GM18519 (cell line): ENCODE results near the gene LYRM2.
A peak's percentile ranks its signal among the peaks of the same experiment; 100 is the strongest.

Source experiments
- ATAC-seq: cut with Tn5 transposase; IDR thresholded peaks from one replicate; pipeline ENCODE4 v1.9.1; 2021; ENCODE audit warnings: mild to moderate bottlenecking, moderate library complexity; ENCODE audit not compliant: unreplicated experiment, low FRiP score

Gene LYRM2

GRCh38 chr6:89638320-89639195 lies at the start of gene LYRM2:
LYRM2 (minus strand) TSS chr6:89638747; CDS start chr6:89638716, 31 bp downstream.
- ATAC-seq: peak; percentile 89

DNA sequence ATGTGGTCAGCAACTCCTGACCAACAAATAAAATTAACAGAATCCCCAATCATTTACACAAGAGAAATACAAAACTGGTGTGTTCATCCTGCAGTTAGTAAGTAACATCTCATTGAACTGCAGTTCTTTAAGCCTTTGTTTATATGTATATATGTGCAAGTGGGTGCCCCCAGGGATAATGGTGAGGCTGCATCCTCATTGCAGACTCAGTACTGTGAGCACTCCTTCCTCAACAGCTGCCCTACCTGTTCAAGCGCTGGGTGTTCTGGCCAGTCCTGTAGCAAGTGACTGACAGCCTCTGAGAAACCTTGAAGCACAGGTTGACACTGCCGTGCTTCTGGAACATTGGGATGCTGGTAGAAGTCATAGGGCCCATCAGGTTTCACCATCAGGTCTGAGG lies 49.8 kb upstream of the LYRM2 start:
- no peak for ATAC-seq

- no peak for ATAC-seq
These were observed 46.8 kb upstream of the LYRM2 start for GRCh38 chr6:89685311-89685710.

- no peak for ATAC-seq
These were observed 44.4 kb upstream of the LYRM2 start for GRCh38 chr6:89682991-89683390.

GRCh38 chr6:89681983-89682564 lies 43.5 kb upstream of the LYRM2 start:
- no peak for ATAC-seq

GRCh38 chr6:89680551-89680950 lies 42.0 kb upstream of the LYRM2 start:
- no peak for ATAC-seq

- ATAC-seq: no peak
These were observed 41.6 kb upstream of the LYRM2 start for GRCh38 chr6:89680150-89680549.

DNA sequence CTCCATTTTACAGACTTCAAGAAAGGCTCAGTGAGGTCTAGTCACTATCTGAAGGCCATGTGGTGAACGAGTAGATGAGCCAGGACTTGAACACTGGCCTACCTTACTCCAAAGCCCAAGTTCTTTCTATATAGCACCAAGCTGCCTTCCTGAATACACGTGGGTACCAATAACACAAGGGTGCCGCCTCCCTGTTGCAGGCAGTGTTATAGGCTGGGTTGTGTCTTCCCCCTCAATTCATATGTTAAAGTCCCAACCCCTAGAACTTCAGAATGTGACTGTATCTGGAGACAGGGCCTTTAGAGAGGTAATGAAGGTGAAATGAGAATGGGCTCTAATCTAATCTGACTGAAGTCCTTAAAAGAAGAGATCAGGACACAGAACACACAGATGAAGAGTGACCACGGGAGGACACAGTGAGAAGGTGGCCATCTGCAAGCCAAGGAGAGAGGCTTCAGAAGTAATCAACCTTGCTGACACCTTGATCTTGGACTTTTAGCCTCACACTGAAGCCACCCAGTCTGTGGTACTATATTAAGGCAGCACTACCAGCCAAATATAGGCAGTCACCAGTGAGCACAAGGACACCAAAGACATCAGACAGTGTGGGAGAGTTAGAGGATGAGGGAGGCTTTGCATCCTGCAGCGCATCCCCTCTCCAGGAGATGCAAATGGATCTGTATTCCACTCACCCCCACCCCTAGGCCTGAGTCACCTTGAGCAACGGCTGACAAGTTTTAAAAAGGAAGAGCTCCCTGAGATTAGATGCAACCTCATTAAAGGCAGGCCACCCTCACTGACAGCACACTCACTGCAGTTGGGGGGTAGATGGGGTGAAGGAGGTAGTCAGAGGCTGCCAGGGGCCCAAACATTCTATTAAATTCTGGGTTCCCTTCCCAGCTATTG lies 40.9 kb upstream of the LYRM2 start:
- no peak for ATAC-seq

DNA sequence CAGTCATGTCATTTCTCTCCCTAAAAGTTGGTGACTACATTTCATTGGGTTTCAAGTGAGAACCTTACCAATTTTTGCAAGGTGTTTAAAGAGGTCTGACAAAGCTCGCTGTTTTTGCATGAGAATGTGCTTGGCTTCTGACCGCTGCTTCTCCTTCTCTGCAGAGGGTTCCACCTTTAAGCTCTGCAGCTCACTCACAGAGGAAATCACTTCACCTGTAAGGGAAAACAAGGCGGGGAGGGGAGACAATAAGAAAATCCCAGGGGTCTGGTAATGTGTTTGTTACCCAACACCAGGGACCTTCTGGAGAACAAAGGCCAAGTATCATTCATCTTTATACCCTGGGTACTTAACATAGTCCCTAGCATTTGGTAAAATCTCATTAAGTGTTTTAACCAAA lies 40.0 kb upstream of the LYRM2 start:
- ATAC-seq: no peak

DNA sequence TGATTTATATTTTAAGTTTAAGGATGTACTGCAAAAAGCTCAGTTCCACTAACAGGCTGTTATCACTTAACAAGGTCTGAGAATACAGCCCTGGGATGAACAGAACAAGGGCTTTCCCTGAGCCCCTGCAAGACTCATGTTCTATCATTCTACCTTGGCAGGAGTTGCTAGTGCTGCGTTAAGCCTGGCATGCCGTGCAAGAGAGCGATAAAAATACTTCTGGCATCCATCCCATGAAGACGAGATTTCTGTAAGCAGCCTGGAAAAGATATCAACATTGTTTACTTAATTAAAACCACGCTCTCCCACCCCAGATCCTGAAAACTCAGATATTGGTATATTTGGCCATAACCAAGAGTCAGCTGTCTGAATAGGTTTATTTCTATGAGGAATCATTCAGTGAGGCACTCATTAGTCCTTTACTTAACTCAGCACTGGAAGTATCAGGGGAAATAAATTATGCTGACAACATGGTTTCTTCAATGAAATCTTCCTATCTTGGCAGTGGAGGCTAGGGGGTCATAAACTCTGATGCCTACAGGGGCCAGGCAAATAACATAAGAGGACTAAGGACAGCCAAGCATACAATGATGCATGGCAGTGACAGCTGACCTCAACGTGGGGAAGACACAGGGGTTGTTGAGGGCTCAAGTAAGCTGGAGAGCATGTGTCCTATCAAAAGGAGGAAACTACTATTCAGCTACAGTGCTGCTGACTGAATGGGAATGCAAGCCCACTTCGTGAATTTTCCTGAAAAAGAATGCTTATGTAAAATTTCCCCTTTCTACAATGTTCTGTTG lies 37.6 kb upstream of the LYRM2 start:
- no peak for ATAC-seq

- ATAC-seq: no peak
These were observed 32.5 kb upstream of the LYRM2 start for GRCh38 chr6:89670935-89671565.

GRCh38 chr6:89669002-89669401 lies 30.5 kb upstream of the LYRM2 start:
- no peak for ATAC-seq

GRCh38 chr6:89667872-89668556 lies 29.5 kb upstream of the LYRM2 start:
- ATAC-seq: no peak

DNA sequence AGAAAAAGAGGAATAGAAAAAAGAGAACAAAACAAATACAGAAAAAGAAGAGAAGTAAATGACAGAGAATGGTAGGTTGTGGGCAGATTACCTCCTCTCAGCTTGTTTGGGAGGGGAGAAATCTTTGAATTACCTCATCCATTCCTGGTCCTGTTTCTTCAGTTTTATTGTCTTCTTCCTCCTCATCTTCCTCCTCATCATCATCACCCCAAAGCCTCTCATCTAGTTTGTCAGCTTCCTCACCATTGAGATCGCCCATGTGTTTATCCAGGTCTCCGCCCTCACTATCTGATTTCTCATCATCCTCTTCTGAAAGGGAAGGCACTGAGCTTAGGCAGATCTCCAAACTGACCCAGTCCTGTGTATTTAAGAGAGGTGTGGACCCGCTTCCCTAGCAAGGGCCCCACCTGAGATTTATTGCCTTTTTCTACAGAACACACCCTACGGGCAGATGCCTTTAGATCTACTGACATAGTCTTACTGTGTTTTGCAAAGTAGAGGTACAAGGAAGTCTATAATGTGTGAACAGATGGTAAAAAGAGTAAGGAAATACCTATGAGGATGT lies 24.2 kb upstream of the LYRM2 start:
- ATAC-seq: no peak

DNA sequence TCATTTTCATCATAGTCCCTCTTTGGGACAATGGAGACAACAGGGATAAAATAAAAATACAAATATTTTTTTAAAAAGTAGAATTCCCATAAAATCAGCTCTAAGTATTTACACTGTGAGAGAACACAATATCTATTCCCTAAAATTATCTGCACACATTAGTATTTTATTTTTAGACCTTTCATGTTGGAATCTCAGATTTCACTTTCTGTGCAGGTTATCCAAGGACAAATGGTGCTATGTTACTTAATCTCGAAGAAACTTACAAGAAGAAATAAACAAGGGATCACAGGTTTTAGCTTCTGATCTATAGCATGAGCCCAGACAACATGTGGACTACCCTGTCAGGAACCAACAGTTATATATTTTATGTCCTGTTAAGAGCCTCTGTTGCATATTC lies 23.0 kb upstream of the LYRM2 start:
- no peak for ATAC-seq

DNA sequence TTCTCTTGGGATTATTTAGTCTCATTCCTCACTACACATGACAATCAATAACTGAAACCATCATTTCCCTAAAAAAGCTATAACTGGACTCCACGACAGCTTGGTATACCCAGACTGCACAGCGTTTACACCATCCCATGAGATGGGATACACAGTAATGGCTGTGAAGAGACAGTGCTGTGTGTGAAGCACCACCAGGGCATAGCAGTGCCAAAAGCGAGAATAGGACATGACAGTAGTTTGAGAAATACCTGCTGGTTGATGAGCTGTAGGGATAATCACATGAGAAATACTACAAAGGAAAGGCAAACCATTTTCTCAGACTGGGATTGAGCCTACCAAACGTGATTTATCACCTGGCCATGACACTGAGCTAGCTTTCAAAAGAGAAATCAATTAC lies 22.4 kb upstream of the LYRM2 start:
- no peak for ATAC-seq

DNA sequence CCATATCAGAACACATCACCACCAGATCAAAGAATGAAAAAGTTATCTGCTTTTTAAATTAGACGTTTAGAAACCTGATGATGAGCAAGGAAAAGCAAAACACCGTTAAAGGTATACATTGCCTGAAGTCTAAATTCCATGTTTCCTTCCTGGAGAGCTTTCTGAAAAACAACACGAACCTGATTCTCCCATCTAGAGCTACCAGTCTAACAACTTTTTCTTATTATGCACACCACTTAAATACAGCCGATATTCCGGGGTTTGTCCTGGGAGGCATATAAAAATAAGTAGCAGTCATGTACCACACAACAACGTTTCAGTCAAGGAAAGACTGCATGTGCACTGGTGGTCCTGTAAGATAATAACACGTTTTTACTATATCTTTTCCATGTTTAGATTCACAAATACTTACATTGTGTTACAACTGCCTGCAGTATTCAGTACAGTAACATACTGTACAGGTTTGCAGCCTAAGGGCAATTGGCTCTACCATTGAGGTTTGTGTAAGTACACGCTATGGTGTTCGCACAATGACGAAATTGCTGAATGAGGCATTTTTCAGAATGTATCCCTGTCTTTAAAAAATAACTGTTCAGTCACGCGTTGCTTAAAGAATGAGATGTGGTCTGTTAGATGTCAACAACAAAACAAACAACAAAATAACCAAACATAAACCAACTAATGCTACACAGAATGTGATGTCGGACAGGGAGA lies 19.1 kb upstream of the LYRM2 start:
- ATAC-seq: no peak

- no peak for ATAC-seq
These were observed 16.6 kb upstream of the LYRM2 start for GRCh38 chr6:89655122-89655521.
